ENCODE results near the gene BTBD9.

The BTBD9 gene

DNA sequence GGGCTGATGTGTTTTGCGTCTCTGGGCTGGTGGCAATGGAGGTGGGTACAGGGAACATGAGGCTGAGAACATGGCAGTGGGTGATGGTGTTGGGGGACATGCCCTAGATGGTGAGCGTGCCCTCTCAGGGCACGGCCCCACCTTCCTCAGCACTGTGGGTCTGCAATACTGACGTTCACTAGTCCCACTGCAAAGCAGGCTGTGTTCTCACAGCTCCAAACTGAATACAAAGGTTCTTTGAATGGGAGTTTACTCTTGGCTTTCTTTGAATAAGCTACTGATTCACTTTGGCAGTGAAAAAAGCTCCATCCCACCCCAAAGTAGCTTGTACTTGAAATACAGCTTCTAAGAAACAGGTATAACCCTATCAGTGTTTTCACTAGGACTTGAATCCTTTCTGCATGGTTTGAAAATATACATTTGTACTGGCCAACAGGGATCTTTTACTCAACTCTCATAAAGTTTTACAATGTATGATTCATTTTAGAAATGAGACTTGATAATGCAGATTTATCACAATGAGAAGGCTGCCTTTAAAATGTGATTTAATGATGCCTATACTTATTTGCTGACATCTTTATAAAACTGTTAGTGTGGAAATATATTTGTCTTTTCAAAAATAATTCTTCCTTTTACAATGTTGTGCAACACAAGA, 419.5 kb downstream of the BTBD9 start:
- DNase-seq: no peak

DNA sequence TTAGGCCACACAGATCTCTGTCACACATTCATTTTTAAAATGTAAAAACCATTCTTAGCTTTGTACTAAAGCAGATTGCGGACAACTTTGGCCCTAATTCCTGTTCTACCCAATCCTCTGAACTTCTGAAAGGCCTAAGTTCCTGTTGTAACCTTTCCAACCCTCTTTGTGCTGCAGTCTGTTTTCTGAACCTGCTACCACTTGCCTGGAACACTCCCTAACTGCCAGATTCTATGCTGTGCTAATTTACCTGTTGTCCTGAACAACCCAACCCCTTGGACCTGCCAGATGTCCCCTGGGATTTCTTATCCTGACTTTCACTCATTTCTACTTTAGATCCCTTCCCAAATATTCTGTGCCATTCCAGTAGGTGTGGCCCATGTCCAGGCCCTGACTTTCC, 421.5 kb downstream of the BTBD9 start:
- DNase-seq: no peak

DNA sequence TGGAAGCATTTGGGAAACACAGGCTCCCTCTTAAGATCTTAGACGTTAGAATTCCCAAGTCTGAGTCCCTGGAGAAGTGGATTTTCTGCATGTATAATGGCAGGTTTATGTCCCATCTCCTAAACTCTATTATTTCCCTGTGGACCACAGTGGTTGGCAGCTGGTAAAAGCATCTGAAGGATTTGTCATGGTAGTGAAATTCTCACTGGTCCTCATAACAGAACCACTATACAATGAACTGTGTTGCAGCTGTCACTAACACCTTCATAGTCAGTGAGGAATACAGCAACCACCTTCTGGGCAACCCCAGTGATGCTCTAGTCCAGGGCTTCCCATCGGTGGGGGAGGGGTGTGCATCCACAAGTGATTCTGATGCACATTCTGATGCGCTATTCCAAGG, 423.3 kb downstream of the BTBD9 start:
- no peak for DNase-seq

DNA sequence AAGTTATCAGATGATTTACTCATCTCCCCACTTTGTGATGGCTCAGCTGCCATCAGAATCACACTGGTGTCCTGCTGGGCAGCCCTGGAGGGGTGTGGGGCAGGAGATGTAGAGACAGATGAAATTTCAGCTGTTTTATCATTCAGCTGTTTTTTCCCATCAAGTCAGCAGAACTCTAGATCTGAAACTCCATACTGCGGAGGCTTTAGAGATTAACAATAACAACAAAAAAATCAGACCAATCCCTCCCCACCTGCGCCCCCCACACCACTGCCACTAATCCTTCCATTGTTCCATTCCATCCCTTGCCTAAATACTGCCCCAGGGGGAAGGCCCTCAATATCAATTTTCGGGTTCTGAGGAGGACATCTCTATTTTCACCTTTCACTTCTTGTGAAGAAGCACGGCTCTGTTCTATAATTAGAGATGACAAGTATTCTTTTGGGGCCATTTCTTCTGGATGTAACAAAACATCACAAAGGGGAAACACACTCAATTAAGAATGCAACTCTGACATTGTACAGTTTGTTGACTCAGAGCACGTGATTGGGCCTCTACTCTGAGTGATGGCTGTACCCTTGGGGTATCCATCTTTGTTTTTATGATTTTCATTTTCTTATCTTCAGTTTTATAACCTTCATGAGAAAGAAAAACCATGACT, 423.9 kb downstream of the BTBD9 start:
- DNase-seq: peak; percentile 23

DNA sequence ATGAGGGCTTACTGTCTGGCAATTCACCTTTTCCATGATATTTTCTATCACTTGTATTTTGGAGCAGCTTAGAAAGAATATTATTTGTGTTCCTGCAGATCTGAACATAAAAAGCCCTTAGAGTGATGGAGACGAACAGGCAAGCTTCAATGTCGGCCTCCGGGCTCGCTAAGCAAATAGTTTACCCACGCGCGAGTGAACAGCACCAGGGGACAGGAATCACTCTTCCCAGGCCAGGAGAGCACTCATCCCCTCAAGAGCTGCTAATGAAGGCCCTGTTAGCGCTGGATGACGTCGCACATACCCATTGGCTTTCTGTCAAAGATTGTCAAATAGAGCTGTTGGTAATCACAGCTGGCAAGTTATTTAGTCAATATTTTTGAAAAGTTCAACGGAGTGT, 424.5 kb downstream of the BTBD9 start:
- no peak for DNase-seq

DNA sequence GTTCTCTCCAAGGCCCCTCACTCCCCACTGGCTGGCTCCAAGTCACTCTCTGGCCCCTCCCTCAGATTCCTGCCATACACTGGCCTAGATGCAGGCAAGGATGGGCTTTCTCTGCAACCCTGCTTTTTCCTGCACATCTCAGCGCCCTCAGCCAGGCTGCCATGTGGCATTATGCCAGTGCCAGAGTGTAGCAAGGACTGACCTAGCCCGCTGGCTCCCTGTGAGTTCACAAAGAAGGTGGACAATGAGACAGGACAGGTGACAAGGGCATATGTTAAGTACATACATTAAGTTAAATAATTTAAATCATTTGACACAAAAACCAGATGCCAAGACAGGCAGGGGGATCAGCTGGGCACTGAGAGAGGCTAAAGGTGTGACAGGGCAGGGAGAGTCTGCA, 425.6 kb downstream of the BTBD9 start:
- DNase-seq: no peak

DNA sequence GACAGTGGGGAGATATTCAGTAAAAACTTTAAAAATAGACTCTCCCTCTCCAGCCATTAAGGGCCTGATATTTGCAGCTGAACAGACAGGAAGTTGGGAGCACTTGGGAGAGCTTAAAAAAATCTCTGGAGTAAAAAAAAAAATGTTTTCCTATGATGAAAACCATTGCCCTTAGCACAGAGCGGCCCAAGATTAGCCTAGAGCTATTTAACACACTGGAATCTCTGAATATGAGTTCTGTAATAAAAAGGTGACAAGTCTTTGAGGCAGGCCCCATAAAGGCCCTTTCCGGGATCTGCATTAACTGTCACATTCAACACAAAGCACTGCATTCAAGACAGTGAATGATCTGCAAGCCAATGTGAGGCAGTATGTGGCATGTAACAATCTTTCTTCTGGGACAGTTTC, 426.5 kb downstream of the BTBD9 start:
- no peak for DNase-seq

DNA sequence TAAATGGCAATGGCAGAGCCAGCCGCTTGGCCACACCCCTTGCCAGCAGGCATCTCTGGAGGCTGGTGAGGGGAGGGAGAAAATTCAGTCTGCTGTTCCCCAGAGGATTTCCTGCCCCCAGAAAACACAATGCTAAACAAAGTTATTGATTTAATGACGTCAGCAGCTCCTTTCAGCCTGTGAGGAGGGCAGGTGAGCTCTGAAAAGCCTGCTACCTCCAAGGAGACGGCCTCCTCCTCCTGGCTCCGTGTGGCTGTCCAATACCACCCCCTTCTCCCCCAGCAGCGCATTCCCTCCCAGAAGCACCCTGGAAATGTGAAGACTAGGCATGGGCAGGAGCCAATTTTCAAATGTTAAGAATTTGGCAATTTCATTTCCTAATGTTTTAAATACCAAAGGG, 427.1 kb downstream of the BTBD9 start:
- peak; percentile 73 for DNase-seq

DNA sequence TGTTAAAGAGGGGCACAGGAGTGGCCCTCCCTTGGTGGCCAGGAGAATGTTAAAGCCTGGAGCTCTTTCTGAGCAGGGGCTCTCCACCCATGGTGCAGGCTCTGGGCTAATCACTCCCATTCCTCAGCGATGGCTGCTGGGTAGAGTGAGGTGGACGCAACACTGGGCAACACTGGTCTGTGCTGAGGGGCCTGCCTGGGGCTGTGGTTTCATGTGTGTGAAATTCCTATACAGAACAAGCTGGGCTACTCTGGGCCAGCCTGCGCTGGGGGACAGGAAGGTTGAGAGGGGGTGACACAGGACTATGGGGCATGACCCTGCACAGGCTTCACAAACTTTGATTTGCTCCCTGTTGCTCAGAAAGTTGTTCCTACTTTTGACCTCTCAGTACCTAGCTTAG, 427.6 kb downstream of the BTBD9 start:
- DNase-seq: no peak

DNA sequence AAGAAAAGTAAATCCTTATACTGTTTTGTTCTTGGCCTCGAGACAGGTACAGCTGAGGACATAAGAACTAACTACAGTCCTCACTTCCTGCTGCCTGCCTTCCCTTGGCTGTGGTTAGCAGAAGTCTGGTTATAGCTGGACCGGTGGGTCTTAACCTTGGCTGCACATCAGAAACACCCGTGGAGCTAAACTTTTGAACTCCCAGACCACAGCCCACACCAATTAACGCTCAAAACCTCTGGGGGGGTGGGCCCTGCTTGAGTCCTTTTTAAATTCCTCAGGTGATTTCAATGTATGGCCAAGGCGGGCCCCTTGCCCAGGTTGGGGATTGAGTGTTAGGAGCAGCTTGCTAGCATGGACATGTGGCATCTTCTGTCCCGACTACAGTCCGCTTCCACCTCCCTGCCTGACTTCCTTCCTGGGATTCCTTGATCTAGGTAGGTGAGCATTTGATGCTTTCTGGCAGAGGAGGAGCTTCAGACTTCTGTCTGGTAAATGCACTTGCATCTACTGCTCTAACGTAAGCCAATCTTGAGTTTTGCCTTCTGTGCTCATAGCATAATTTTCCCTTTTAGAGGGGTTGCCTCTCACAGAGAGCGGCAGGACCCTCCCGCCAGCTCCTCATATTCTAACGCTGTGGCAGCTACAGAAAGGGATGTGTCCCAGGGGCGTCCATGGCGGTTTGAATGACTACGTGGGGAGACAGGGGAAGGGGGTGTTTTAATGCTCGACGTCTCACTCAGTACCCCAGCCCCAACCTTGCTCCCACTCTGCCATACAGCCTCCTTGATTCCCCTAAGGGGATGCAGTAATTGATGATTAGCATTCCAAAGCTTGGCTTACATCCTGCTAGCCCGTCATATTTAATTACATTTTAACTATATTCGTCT, 430.1 kb downstream of the BTBD9 start:
- DNase-seq: no peak

DNA sequence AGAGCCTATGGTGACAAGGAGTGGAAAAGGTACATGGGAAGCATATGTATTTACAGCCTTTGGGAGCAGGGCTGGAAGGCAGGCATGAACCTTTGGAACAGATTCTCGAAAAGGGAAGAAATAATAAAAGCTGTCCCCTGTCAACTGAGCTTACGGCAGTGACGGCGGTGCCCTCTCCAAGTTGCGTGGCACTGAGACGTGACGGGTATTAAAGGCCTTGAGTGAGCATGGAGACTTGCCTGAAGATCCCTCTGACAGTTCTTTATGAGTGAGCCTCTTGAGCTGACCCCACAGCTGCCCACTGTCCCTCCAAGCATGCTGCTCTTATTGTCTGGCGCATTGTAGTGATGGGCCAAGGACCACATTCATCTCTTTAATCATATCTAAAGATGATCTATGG, 431.7 kb downstream of the BTBD9 start:
- no peak for DNase-seq

DNA sequence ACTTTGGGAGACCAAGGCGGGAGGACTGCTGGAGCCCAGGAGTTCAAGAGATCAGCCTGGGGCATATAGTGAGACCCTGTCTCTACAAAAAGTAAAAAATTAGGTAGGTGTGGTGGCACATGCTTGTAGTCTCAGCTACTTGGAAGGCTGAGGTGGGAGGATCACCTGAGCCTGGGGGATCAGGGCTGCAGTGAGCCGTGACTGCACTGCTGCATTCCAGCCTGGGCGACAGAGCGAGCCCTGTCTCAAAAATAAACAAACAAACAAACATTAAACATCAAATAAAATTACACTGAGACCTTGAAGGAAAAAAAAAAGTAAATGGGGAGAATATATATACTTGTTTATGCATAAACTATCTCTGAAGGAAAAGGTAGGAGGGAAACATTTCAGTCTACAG, 432.4 kb downstream of the BTBD9 start:
- DNase-seq: no peak

DNA sequence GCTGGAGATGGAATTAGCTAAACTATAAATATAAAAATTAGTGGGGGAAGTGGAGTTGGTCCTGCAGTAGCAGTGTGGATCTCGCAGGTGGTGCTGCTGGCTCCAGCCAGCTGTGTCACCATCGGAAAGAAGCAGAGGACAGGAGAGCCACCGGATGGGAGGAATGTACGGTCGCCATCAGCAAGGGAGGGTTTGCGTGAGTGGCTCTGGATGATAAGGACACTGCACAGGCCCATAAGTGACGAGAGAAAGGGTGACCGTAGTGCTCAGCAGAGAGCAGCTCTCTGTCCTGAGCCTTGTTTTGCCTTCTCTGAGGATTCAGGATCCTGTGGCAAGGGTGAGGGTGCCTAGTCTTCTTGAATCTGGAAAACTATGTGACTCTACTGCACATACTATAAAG, 441.5 kb downstream of the BTBD9 start:
- DNase-seq: no peak

DNA sequence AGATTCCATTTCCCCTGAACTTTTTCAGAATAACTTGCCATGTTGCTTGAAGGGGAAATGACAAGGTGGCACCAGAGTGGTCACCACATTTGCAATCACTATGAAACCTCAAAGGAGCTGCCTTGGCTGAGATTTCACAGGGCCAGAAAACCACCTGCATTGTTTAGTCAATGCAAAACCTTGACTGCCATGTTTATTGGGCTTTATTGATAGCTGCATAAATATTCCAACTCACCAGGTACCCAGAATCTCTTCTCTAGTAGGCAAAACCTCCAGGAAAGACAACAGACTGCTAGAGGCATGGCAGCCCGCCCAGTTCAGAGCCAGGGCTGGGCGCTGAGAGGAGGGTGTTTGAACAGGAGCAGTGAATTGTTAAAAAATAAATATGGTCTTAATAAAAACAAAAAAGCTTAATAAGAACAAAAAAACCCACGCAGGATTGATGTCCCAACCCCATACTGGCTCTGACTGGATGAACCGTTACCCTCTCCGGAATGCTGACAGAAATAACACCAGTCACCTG, 444.6 kb downstream of the BTBD9 start:
- no peak for DNase-seq

DNA sequence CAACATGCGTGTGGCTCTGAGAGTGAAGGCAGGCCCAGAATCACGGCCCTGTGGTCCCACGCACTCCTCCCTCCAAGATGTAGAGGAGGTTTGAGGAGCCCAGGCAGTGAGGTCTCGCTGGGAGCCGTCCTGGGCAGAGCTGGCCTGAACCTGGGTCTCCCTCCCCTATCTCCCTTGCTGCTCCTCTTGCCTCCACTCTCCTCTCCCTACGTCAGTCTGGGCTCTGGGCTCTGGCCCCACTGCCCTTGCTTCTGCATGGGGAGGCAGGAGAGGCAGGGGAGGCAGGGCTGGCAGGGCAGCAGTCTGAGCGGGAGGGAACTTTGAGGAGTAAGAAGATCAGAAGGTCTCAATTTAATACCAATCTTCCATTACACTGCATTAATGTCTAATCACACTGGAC, 445.1 kb downstream of the BTBD9 start:
- DNase-seq: no peak

DNA sequence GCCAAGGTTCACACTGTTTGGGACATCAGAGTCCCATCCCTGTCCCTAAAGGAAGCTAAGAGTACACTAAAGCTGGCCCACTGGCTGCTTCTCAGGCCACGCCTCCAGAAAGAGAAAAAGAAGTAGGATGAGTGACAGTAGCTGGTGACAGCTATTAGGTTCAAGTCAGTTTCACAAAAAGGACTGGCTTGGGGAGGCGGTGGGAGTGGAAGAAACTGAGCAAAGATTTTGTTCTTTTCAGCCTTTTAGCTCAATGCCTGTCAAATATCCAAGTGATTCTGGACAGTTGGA, 445.5 kb downstream of the BTBD9 start:
- DNase-seq: no peak

DNA sequence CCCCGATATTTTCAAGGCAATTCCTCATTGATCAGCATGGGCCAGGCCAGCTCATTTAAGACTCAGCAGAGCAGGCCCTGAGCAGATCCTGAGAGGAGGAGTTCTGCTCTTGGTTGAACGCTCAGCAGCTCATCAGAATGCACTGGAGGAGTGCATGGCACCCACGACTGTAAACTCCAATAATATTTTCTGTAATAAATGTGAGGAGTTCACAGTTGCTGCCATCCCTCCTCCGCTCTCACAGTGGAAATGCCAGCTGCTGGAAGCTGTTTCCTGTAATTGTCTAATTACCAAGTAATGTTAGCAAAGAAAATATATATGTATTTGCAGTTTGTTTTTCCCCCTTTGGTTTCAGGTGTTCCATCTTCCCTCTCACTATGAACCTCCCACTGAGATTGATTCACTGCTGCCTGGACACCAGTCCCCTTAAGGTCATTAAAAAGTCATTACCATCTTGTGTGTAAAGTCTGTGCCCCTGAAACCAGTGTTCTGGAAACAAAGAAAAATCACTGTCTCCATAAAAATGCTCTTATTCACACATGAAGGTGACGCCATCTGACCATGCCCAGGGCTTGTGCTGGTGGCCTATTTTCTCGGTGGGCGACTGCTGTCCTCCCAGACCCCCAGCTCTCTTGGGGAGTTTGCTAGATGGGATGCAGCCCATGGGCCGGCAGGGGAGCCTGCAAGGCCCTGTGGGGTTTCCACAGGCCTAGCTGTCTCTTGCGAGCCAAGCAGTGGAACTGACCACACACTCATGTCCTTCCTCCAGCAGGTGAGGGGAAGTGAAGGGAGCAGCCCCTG, 446.0 kb downstream of the BTBD9 start:
- peak; percentile 64 for DNase-seq

DNA sequence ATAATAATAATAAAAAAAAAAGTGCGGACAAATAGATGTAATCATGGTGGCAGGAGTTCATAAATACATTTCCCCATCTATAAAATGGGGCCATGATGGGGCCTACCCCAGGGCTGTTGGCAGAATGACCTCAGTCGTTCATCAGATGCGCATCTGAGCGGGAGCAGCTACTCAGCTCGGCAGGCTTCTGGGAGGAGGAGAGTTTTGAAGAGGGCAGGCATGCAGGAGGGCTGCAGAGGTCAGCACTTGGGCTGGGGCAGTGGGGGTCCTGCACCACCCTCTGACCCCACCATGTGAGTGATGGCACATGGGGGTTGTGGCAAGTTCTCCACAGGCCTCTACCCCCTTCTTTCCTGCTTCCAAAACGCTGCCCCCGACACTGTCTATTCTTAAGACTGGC, 446.7 kb downstream of the BTBD9 start:
- DNase-seq: no peak

DNA sequence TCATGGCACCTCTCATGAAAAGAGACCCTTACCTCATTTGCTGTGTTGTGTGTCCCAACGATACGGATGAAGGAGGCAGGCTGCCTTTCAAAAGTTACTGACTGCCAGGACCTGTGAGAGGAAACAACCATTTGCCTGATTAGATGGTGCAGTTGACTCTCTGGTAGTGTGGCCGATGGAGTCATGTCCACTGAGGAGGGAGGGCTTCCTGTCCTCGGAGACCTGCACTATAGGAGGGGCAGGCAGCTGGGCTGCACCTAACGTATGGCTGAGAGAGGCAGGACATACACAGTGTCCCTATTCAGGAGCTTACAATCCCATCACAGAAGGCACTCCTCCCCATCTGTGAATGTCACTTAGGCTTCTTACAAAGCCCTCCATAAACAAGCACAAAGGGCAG, 447.2 kb downstream of the BTBD9 start:
- DNase-seq: no peak

DNA sequence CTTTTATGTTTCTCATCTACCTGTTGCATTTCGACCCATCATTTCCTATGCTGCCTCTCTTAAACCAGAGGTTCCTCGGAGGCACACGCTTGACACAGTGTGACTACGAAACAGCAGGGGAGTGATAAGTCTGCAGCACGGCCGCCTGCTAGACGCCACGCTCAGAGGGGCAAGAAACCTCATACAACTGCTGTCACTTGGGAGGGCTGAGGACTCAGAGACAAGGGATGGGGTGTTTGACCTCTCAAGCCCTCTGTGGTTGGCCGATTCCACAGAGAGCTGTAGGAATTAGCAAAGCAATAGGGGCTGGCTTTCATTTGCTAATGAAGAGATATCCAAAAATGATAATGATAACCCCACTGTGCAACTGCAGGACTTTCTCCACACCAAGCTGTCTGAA, 447.7 kb downstream of the BTBD9 start:
- no peak for DNase-seq

DNA sequence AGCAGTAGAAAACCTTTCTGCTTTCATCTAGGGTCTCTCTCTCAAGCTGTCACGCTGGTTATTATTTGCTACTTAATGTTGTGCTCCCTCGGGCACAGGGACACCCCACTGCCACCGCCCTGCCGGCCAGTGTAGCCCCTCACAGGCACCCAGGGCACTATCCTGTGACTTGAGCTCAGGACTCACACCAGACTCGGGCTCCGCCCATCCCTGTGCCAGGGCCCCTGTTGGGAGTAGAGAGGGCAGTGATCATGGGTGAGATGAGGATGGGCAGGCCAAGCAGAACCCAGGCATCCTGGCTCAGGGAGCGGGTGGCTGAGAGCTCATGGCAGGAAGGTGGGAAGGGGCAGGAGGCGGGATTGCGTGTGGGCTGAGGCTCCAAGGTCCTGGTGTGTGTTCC, 448.3 kb downstream of the BTBD9 start:
- DNase-seq: no peak

DNA sequence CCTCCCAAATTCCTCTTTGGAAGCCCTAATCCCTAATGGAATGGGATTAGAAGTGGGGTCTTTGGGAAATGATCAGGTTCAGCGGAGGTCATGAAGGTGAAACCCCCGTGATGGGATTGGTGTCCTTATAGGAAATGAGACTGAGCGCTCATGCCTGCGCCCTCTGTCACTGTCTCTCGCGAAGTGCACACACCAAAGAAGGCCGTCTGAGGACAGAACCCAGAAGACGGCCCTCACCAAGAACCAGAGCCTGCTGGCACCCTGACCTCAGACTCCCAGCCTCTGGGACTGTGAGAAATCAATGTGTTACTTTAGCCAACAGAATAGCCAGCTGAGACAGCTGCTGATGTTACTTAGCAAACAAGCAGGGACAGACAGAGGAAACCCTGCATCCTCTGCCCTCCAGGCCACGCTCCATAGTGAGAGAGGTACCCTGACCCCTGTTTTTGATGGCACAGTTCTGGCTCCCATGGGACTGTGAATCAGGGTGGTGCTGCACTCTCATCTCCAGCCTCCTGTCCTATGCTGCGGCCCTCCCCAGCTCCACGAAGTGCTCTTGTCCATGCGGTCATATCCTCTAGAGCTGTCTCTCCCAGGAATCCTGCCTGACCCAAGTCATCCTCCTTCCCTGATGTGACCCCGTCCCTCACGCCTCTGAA, 450.9 kb downstream of the BTBD9 start:
- DNase-seq: no peak

Data from NCI-H2227 treated with DMSO at 0.1 percent for 48 hours (cell line).